IPS-20b (cell line): ENCODE results near the gene OTOS.

Experiments
- H3K27ac ChIP-seq: one replicate; pipeline ENCODE4 v1.5.1; 2013; ENCODE audit warnings: low read length
- H3K27me3 ChIP-seq: 2 replicates; pipeline ENCODE4 v1.6.1; 2013; ENCODE audit warnings: mild to moderate bottlenecking, low read length, inconsistent platforms; ENCODE audit not compliant: insufficient read depth
- H3K36me3 ChIP-seq: 2 replicates; pipeline ENCODE4 v1.6.1; 2013; ENCODE audit warnings: low read depth, mild to moderate bottlenecking, inconsistent platforms, low read length, moderate library complexity; ENCODE audit not compliant: insufficient read depth
- H3K4me1 ChIP-seq: 2 replicates; pipeline ENCODE4 v1.6.1; 2013; ENCODE audit warnings: mild to moderate bottlenecking, control low read depth, inconsistent platforms, low read length, moderate library complexity; ENCODE audit not compliant: insufficient read depth
- H3K4me3 ChIP-seq: 2 replicates; pipeline ENCODE4 v1.5.1; 2013; ENCODE audit warnings: mild to moderate bottlenecking, low read length, inconsistent platforms
- H3K9ac ChIP-seq: 2 replicates; pipeline ENCODE4 v1.6.1; 2013; ENCODE audit warnings: low read depth, mild to moderate bottlenecking, inconsistent platforms, low read length, moderate library complexity
- H3K9me3 ChIP-seq: 2 replicates; pipeline ENCODE4 v1.6.1; 2013; ENCODE audit warnings: mild to moderate bottlenecking, low read depth, low read length, inconsistent platforms; ENCODE audit not compliant: insufficient read depth

Gene OTOS

GRCh38 chr2:240147382-240147781 is 6.9 kb upstream of the OTOS start:
- Histone ChIP-seq H3K4me3 (no peak overlapping the region), H3K27ac (no peak overlapping the region), H3K27me3 (no peaks in the 10 kb centered on the region), H3K36me3 (no peaks in the 10 kb centered on the region), H3K4me1 (no peaks in the 10 kb centered on the region), H3K9ac (no peak overlapping the region), H3K9me3 (no peaks in the 10 kb centered on the region; the same call in 1 of the 2 replicates)

- no peaks in the 10 kb centered on the region for H3K36me3 ChIP-seq
- no peaks in the 10 kb centered on the region for H3K4me1 ChIP-seq
- H3K27ac ChIP-seq: no peak overlapping the region
- no peak overlapping the region for H3K4me3 ChIP-seq
- no peaks in the 10 kb centered on the region; the same call in 1 of the 2 replicates for H3K9me3 ChIP-seq
- H3K27me3 ChIP-seq: no peaks in the 10 kb centered on the region
- no peak overlapping the region for H3K9ac ChIP-seq
Observed at GRCh38 chr2:240146627-240147278, 6.3 kb upstream of the OTOS start.

DNA sequence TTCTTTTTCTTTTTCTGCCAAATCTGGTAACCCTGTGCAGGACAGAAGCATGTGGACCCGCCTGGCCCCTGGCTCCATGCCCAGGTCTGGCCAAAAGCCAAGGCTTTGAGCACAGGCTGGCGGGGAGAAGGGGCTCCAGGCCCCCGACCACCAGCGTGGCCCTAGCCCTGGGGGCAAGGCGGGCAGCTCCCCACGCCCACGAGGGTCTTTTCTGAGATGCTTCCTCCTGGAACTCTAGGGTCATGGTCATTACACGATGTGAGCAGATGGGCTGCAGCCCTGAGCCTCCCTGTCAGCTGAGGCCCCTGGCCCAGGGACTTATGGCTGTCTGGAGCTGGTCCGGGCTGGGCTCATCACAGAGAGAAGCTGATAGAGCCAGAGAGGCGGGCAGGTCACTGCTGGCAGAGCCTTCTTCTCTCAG is 5.7 kb upstream of the OTOS start:
- Histone ChIP-seq H3K4me3 (no peak overlapping the region), H3K36me3 (no peaks in the 10 kb centered on the region), H3K9me3 (no peaks in the 10 kb centered on the region; the same call in 1 of the 2 replicates), H3K27ac (no peak overlapping the region), H3K4me1 (no peaks in the 10 kb centered on the region), H3K9ac (no peak overlapping the region), H3K27me3 (no peaks in the 10 kb centered on the region)

GRCh38 chr2:240145461-240145860 is 5.0 kb upstream of the OTOS start:
- Histone ChIP-seq H3K4me3 (no peak overlapping the region), H3K27me3 (no peaks in the 10 kb centered on the region), H3K9me3 (no peaks in the 10 kb centered on the region; the same call in 1 of the 2 replicates), H3K36me3 (no peaks in the 10 kb centered on the region), H3K4me1 (no peaks in the 10 kb centered on the region), H3K27ac (no peak overlapping the region), H3K9ac (no peak overlapping the region)

DNA sequence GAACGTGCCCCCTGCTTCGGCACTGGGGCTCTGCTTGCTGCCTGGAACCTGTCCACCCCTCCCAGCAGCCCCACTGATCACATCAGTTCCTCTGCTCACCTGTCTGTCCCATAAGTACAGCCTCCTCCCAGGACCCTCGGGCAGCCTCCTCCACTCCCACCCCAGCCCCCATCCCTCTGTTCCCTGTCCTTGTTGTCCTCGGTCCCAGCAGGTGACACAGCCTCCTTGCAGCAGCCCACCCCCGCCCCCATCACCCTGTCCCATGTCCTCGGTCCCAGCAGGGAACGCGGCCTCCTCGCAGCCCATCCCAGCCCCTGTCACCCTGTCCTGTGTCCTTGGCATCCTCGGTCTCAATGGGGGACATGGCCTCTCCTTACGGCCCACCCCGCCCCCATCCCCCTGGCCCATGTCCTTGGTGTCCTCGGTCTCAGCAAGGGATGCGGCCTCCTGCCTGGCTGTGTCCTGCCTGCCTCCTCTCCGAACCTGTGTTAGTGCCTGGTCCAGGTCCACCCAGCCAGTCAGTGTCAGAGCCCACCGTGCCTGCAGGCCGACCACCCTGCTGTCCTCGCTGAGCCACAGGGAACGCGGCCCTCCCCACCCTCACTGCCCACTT is 4.3 kb upstream of the OTOS start:
- Histone ChIP-seq H3K27ac (no peak overlapping the region), H3K9me3 (no peaks in the 10 kb centered on the region; the same call in 1 of the 2 replicates), H3K4me1 (peaks cover 4% of the 10 kb centered on the region; the same call in 1 of the 2 replicates), H3K36me3 (no peaks in the 10 kb centered on the region), H3K9ac (no peak overlapping the region), H3K27me3 (no peaks in the 10 kb centered on the region), H3K4me3 (no peak overlapping the region)

- no peaks in the 10 kb centered on the region for H3K36me3 ChIP-seq
- H3K27ac ChIP-seq: no peak overlapping the region
Observed at GRCh38 chr2:240143801-240144648, 3.6 kb upstream of the OTOS start.

DNA sequence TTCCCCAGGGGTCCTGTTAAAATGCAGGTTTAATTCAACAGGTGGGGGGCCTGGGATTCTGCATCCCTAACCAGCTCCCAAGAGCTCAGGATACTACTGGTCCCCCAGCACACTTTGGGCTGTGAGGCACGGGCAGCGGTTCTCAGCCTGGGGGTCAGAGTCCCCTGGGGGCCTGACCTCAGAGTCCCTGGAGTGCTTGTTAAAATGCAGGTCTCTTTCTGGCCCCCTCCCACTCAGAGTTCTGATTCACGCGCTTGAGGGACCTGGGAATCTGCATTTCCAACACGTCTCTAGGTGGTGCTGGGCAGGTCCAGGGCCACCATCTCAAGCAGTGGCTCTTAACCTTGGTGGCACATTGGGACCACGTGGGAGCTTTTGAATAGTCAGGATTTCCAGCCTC is 2.8 kb upstream of the OTOS start:
- no peak overlapping the region for H3K4me3 ChIP-seq
- no peak overlapping the region for H3K9ac ChIP-seq
- no peaks in the 10 kb centered on the region for H3K27me3 ChIP-seq
- no peaks in the 10 kb centered on the region for H3K36me3 ChIP-seq
- peaks cover 9% of the 10 kb centered on the region; the same call in 1 of the 2 replicates for H3K4me1 ChIP-seq
- no peaks in the 10 kb centered on the region; the same call in 1 of the 2 replicates for H3K9me3 ChIP-seq
- no peak overlapping the region for H3K27ac ChIP-seq

More at GRCh38 chr2:240143801-240144648, 3.6 kb upstream of the OTOS start:
- Histone ChIP-seq H3K4me3 (no peak overlapping the region), H3K9ac (no peak overlapping the region), H3K4me1 (peaks cover 9% of the 10 kb centered on the region; the same call in 1 of the 2 replicates), H3K9me3 (no peaks in the 10 kb centered on the region; the same call in 1 of the 2 replicates), H3K27me3 (no peaks in the 10 kb centered on the region)

DNA sequence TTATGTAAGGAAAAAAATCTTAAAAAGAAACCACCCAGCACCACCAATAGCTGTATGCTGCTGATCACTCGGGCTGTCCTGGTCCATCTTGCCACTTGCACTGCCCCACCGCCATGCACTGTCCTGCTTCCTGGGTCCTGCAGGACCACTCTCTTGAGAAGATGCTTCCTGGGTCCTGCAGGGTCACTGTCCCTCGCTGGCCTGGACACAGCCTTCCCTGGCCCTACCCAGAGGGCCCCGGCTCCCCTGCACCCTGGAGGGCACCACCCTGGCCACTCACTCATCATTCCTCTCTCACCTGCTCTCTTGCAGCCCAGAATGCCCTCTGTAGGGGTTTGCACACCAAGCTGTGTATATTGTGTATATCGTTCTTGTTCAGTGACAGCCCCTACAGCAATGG is 2.4 kb upstream of the OTOS start:
- Histone ChIP-seq H3K27me3 (no peaks in the 10 kb centered on the region), H3K9me3 (no peaks in the 10 kb centered on the region; the same call in 1 of the 2 replicates), H3K4me3 (no peak overlapping the region), H3K4me1 (peaks cover 9% of the 10 kb centered on the region; the same call in 1 of the 2 replicates), H3K9ac (no peak overlapping the region), H3K27ac (no peak overlapping the region), H3K36me3 (no peaks in the 10 kb centered on the region)

DNA sequence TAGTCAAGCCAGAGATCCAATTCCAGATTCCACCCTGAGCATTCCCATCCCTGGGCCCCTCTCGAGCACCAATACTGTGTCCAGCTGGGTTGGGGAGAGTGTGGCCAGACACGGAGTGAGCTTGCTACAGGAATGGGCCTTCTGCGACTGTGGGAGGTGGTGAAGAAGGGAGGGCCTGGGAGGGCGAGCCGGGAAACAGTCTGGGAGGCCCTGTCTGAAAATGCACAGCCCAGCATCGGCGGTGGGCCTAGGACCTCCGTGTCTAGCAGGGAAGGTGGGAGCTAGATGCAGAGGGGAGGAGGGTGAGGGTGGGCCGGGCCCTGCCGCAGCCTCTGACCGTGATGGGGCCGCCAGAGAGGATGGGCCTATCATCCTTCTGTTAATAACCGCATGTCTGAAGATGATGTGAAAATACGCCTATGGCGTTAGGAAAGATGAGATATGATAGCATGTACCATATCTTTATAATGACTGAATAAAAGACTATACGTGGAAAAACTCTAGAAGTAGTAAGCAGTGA is 1.9 kb upstream of the OTOS start:
- Histone ChIP-seq H3K36me3 (no peaks in the 10 kb centered on the region), H3K27me3 (peaks cover 4% of the 10 kb centered on the region), H3K4me3 (no peak overlapping the region), H3K9ac (no peak overlapping the region), H3K4me1 (peaks cover 9% of the 10 kb centered on the region; the same call in 1 of the 2 replicates), H3K9me3 (no peaks in the 10 kb centered on the region), H3K27ac (no peak overlapping the region)

DNA sequence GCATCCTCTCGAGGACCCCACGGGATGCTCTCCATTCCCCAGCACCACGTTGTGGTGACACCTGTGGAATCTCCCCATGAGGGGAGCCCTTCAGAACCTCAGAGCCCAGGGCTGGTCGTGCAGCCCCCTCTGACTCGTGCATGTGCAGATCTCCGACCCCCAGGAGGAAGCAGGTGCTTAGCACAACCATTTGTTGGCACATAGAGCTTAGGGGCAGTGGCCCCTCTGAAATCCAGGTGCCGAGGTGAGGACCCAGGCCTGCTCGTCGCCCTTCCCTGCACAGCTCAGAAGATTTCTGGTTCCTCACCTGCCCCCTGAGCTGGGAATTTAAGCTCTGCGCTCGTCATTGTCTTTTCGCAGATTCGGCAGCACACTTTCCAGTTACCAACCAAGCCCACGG is 1.3 kb upstream of the OTOS start:
- H3K36me3 ChIP-seq: no peaks in the 10 kb centered on the region
- H3K4me3 ChIP-seq: no peak overlapping the region

DNA sequence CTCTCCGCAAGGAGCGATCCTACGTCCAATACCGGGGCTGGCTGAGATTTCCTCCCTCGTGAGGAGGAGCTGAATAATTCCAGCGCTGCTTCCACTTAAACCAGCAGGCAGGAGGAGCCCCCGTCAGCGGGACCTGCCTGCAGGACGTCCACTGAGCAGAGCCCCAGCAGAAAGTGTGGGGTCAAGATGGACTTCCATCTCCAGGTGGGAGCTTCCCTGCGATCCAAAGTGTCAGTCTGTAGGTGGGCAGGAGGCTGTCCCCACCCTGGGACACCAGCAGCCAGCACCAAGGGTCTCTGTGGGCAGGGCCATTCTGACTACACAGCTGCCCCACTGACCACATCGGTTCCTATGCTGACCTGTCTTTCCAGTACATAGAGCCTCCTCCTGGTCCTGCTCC is 462 bp upstream of the OTOS start:
- Histone ChIP-seq H3K36me3 (no peaks in the 10 kb centered on the region), H3K27ac (no peak overlapping the region), H3K4me1 (peaks cover 9% of the 10 kb centered on the region; the same call in 1 of the 2 replicates), H3K9me3 (no peaks in the 10 kb centered on the region), H3K27me3 (peaks cover 11% of the 10 kb centered on the region), H3K4me3 (no peak overlapping the region), H3K9ac (no peak overlapping the region)

More for the DNA sequence above, 1.3 kb upstream of the OTOS start:
- Histone ChIP-seq H3K4me1 (peaks cover 9% of the 10 kb centered on the region; the same call in 1 of the 2 replicates), H3K27ac (no peak overlapping the region), H3K27me3 (peaks cover 9% of the 10 kb centered on the region), H3K9me3 (no peaks in the 10 kb centered on the region), H3K9ac (no peak overlapping the region)
